IPS-NIHi7 (cell line): Measurements from ENCODE around the gene MXD4.

Experiments used
- DNase-seq: peaks from one replicate; pipeline ENCODE4 v3.0.0; 2012; ENCODE audit warnings: mixed read lengths; ENCODE audit errors: extremely low spot score

The MXD4 gene

GRCh38 chr4:2263926-2264321, 2.0 kb upstream of the MXD4 start:
- no peak for DNase-seq

- no peak for DNase-seq
These were observed 988 bp upstream of the MXD4 start for GRCh38 chr4:2262944-2263250.

GRCh38 chr4:2262145-2262943, 435 bp upstream of the MXD4 start:
- DNase-seq = peak; percentile 98

GRCh38 chr4:2261110-2261852, 628 bp downstream of the MXD4 start:
- peak; percentile 69 for DNase-seq

- no peak for DNase-seq
These were observed 1.4 kb downstream of the MXD4 start for GRCh38 chr4:2260344-2261109.

- DNase-seq = no peak
These were observed 2.2 kb downstream of the MXD4 start for GRCh38 chr4:2259541-2260343.

GRCh38 chr4:2259036-2259540, 2.8 kb downstream of the MXD4 start:
- no peak for DNase-seq

GRCh38 chr4:2258091-2259035, 3.5 kb downstream of the MXD4 start:
- DNase-seq = no peak

- DNase-seq = no peak
These were observed 4.4 kb downstream of the MXD4 start for GRCh38 chr4:2257361-2258081.

GRCh38 chr4:2256781-2257191, 5.1 kb downstream of the MXD4 start:
- no peak for DNase-seq

- DNase-seq = no peak
These were observed 5.7 kb downstream of the MXD4 start for GRCh38 chr4:2256156-2256731.

- DNase-seq = no peak
These were observed 6.3 kb downstream of the MXD4 start for GRCh38 chr4:2255501-2256155.

GRCh38 chr4:2254665-2255500, 7.0 kb downstream of the MXD4 start:
- no peak for DNase-seq

GRCh38 chr4:2253160-2254084, 8.5 kb downstream of the MXD4 start:
- DNase-seq = no peak

GRCh38 chr4:2252530-2253091, 9.3 kb downstream of the MXD4 start:
- DNase-seq = no peak

GRCh38 chr4:2251795-2252529, 9.9 kb downstream of the MXD4 start:
- DNase-seq = no peak
